GM23338 (cell line): ENCODE measurements around the gene ERF. TPM values are rescaled to one million over a fixed set of nuclear protein-coding genes. Genes with fewer than 3 reads are reported as not detected.

Experiments
- ATAC-seq: fragments of 200-7000 bp; cut with Tn5 transposase; 3 replicates; pipeline ENCODE4 v1.9.1; 2020
- DNase-seq: peaks from one replicate; pipeline ENCODE4 v3.0.0-alpha.2; 2015; ENCODE audit warnings: low spot score
- H2AFZ ChIP-seq: fragments of 200-600 bp; sonication (generic); 2 replicates; pipeline ENCODE4 v1.8.0; 2016; ENCODE audit warnings: antibody characterized with exemption, mild to moderate bottlenecking, moderate library complexity
- H3F3A ChIP-seq: fragments of 200-600 bp; sonication (generic); replicated peaks from 2 replicates; pipeline ENCODE4 v1.8.0; 2017; ENCODE audit warnings: antibody characterized with exemption, mixed run types, low read depth
- H3K27ac ChIP-seq: fragments of 200-600 bp; sonication (generic); 2 replicates; pipeline ENCODE4 v1.6.1; 2016; ENCODE audit warnings: low read depth
- H3K27me3 ChIP-seq: fragments of 200-600 bp; sonication (generic); 2 replicates; pipeline ENCODE4 v1.8.0; 2016; ENCODE audit warnings: mild to moderate bottlenecking, mixed run types, moderate library complexity; ENCODE audit not compliant: insufficient read depth
- H3K36me3 ChIP-seq: fragments of 200-600 bp; sonication (generic); 2 replicates; pipeline ENCODE4 v1.8.0; 2016; ENCODE audit warnings: mild to moderate bottlenecking; ENCODE audit not compliant: insufficient read depth
- H3K4me1 ChIP-seq: fragments of 200-600 bp; sonication (generic); 2 replicates; pipeline ENCODE4 v1.8.0; 2016; ENCODE audit warnings: mild to moderate bottlenecking, moderate library complexity; ENCODE audit not compliant: insufficient read depth
- H3K4me2 ChIP-seq: fragments of 200-600 bp; sonication (generic); 2 replicates; pipeline ENCODE4 v1.7.1; 2017; ENCODE audit warnings: mixed run types
- H3K4me3 ChIP-seq: fragments of 200-600 bp; sonication (generic); 2 replicates; pipeline ENCODE4 v1.6.1; 2016; ENCODE audit warnings: mixed run types
- H3K79me2 ChIP-seq: fragments of 200-600 bp; sonication (generic); replicated peaks from 2 replicates; pipeline ENCODE4 v1.8.0; 2017; ENCODE audit warnings: mild to moderate bottlenecking; ENCODE audit not compliant: insufficient read depth
- H3K9me2 ChIP-seq: fragments of 200-600 bp; sonication (generic); 2 replicates; pipeline ENCODE4 v1.8.0; 2017; ENCODE audit not compliant: insufficient read depth
- H4K20me1 ChIP-seq: fragments of 200-600 bp; sonication (generic); replicated peaks from 2 replicates; pipeline ENCODE4 v1.8.0; 2017; ENCODE audit warnings: mild to moderate bottlenecking; ENCODE audit not compliant: insufficient read depth
- H3K27ac Mint-ChIP-seq: 2 replicates; pipeline ENCODE4 v1.8.0; 2020; ENCODE audit warnings: inconsistent platforms, mild to moderate bottlenecking, moderate library complexity, mixed read lengths
- H3K27me3 Mint-ChIP-seq: 3 replicates; pipeline ENCODE4 v1.8.0; 2022; ENCODE audit warnings: low read depth, mild to moderate bottlenecking, moderate library complexity, mixed read lengths, inconsistent platforms; ENCODE audit not compliant: insufficient read depth, poor library complexity
- H3K36me3 Mint-ChIP-seq: 3 replicates; pipeline ENCODE4 v1.8.0; 2021; ENCODE audit warnings: low read depth, mild to moderate bottlenecking, inconsistent platforms, moderate library complexity, mixed read lengths
- H3K4me1 Mint-ChIP-seq: 3 replicates; pipeline ENCODE4 v1.8.0; 2020; ENCODE audit warnings: mild to moderate bottlenecking, inconsistent platforms, mixed read lengths
- H3K4me3 Mint-ChIP-seq: 3 replicates; pipeline ENCODE4 v1.8.0; 2021; ENCODE audit warnings: moderate library complexity, mild to moderate bottlenecking, inconsistent platforms, mixed read lengths
- H3K9me3 Mint-ChIP-seq: 3 replicates; pipeline ENCODE4 v1.8.0; 2020; ENCODE audit warnings: moderate library complexity, mild to moderate bottlenecking, inconsistent platforms, mixed read lengths
- EZH2 ChIP-seq: fragments of 200-600 bp; sonication (generic); IDR thresholded peaks from one replicate; pipeline ENCODE4 v1.8.0; 2017; ENCODE audit warnings: antibody characterized with exemption, mild to moderate bottlenecking, low read depth; ENCODE audit not compliant: unreplicated experiment
- JUNB ChIP-seq: IDR thresholded peaks from one replicate; pipeline ENCODE4 v1.6.1; 2016; ENCODE audit warnings: antibody characterized with exemption; ENCODE audit not compliant: unreplicated experiment
- NANOG ChIP-seq: IDR thresholded peaks from 2 replicates; pipeline ENCODE4 v1.6.1; 2016; ENCODE audit warnings: antibody characterized with exemption, borderline replicate concordance
- POLR2AphosphoS5 ChIP-seq: IDR thresholded peaks from 2 replicates; pipeline ENCODE4 v1.6.1; 2016; ENCODE audit warnings: antibody characterized with exemption, low read depth
- STAT1 ChIP-seq: IDR thresholded peaks from one replicate; pipeline ENCODE4 v1.6.1; 2016; ENCODE audit warnings: antibody characterized with exemption; ENCODE audit not compliant: unreplicated experiment
- ZNF331 ChIP-seq: fragments of 250-450 bp; sonication (Bioruptor Pico); IDR thresholded peaks from 2 replicates; pipeline ENCODE4 v1.5.0; 2020; ENCODE audit warnings: low read depth, mild to moderate bottlenecking, moderate library complexity
- polyA plus RNA-seq: library from polyadenylated mRNA; unstranded; fragments of >200 nt; fragmentation: Nextera tagmentation; extraction: Ambion mirVana; gene quantifications from 2 replicates; pipeline ENCODE4 v1.2.1, GENCODE V29; 2016
- total RNA-seq: library from RNA; depleted of rRNA; stranded (reverse); fragments of >200 nt; shearing (Covaris generic); gene quantifications from 2 replicates; pipeline ENCODE4 v1.2.3, GENCODE V29; 2014
- TF ChIP-seq, protein P1 (sequence below): IDR thresholded peaks from one replicate; pipeline ENCODE4 v1.6.1; 2018; ENCODE audit warnings: antibody characterized with exemption; ENCODE audit not compliant: unreplicated experiment
- TF ChIP-seq, protein P2 (sequence below), 2 experiments: fragments of 200-600 bp in 1 of 2; sonication (generic) in 1 of 2; conservative IDR thresholded peaks; 2 replicates each; pipeline versions ENCODE4 v1.5.1 to v1.6.1; 2016 to 2017; ENCODE audit warnings: antibody characterized with exemption in 2 of 2, low read depth in 2 of 2, mild to moderate bottlenecking in 2 of 2, moderate library complexity in 1 of 2
- TF ChIP-seq, protein P3 (sequence below): IDR thresholded peaks from 2 replicates; pipeline ENCODE4 v1.6.1; 2016; ENCODE audit warnings: antibody characterized with exemption
- TF ChIP-seq, protein P4 (sequence below): fragments of 250-450 bp; sonication (Bioruptor Pico); IDR thresholded peaks from 2 replicates; pipeline ENCODE4 v1.5.0; 2020; ENCODE audit warnings: mild to moderate bottlenecking, moderate library complexity

ERF gene
- total and polyA plus RNA-seq, 2 experiments from 2014 or later, result 29.4 to 49.4 TPM

DNA sequence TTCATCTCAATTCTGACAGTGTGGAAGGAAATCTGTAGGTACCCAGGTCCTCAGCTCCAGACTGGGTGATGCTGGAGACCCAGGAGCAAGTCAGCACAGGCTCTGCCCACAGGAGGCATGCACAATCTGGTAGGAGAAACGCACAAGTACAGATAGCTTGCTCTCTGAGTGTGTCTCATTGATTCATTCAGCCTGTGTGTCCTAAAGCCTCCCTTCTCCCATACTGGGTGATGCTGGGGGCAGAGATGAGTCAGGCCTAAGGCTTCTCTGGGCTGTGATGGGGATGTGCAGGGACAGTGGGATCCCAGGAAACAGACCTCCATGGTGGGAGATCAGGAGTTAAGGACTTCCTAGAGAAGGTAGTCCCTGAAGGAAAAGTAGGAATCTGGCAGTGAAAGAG lies 28.0 kb downstream of the ERF start:
- Histone ChIP-seq H3K4me1 (no peaks in the 10 kb centered on the region), H3K79me2 (peaks cover 11% of the 10 kb centered on the region), H3K27me3 (no peaks in the 10 kb centered on the region), H3K9me2 (no peaks in the 10 kb centered on the region), H2AFZ (no peak overlapping the region), H3K36me3 (no peaks in the 10 kb centered on the region), H3K27ac (no peak overlapping the region), H3F3A (peaks cover 11% of the 10 kb centered on the region; the same call in 1 of the 2 replicates), H4K20me1 (peaks cover 20% of the 10 kb centered on the region), H3K4me2 (no peak overlapping the region), H3K4me3 (no peak overlapping the region)
- no peaks in the 10 kb centered on the region; the same call in 2 of the 3 replicates for H3K9me3 Mint-ChIP-seq
- no peak overlapping the region; the same call in 2 of the 3 replicates for H3K4me3 Mint-ChIP-seq
- H3K4me1 Mint-ChIP-seq, result no peaks in the 10 kb centered on the region
- peaks cover 3% of the 10 kb centered on the region for H3K27me3 Mint-ChIP-seq
- no peak overlapping the region for H3K27ac Mint-ChIP-seq
- H3K36me3 Mint-ChIP-seq, result peaks cover 65% of the 10 kb centered on the region
- ATAC-seq (no peak), DNase-seq (no peak)
- TF ChIP-seq JUNB (no peak), NANOG (no peak), EZH2 (no peak), ZNF331 (no peak), POLR2AphosphoS5 (no peak), STAT1 (no peak)
- TF ChIP-seq, protein P1, sequence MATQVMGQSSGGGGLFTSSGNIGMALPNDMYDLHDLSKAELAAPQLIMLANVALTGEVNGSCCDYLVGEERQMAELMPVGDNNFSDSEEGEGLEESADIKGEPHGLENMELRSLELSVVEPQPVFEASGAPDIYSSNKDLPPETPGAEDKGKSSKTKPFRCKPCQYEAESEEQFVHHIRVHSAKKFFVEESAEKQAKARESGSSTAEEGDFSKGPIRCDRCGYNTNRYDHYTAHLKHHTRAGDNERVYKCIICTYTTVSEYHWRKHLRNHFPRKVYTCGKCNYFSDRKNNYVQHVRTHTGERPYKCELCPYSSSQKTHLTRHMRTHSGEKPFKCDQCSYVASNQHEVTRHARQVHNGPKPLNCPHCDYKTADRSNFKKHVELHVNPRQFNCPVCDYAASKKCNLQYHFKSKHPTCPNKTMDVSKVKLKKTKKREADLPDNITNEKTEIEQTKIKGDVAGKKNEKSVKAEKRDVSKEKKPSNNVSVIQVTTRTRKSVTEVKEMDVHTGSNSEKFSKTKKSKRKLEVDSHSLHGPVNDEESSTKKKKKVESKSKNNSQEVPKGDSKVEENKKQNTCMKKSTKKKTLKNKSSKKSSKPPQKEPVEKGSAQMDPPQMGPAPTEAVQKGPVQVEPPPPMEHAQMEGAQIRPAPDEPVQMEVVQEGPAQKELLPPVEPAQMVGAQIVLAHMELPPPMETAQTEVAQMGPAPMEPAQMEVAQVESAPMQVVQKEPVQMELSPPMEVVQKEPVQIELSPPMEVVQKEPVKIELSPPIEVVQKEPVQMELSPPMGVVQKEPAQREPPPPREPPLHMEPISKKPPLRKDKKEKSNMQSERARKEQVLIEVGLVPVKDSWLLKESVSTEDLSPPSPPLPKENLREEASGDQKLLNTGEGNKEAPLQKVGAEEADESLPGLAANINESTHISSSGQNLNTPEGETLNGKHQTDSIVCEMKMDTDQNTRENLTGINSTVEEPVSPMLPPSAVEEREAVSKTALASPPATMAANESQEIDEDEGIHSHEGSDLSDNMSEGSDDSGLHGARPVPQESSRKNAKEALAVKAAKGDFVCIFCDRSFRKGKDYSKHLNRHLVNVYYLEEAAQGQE, result no peak
- TF ChIP-seq, protein P2, sequence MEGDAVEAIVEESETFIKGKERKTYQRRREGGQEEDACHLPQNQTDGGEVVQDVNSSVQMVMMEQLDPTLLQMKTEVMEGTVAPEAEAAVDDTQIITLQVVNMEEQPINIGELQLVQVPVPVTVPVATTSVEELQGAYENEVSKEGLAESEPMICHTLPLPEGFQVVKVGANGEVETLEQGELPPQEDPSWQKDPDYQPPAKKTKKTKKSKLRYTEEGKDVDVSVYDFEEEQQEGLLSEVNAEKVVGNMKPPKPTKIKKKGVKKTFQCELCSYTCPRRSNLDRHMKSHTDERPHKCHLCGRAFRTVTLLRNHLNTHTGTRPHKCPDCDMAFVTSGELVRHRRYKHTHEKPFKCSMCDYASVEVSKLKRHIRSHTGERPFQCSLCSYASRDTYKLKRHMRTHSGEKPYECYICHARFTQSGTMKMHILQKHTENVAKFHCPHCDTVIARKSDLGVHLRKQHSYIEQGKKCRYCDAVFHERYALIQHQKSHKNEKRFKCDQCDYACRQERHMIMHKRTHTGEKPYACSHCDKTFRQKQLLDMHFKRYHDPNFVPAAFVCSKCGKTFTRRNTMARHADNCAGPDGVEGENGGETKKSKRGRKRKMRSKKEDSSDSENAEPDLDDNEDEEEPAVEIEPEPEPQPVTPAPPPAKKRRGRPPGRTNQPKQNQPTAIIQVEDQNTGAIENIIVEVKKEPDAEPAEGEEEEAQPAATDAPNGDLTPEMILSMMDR (conservative IDR thresholded peaks at IDR 0.05; ENCODE audit: low read depth in 2 of 2), result no peak
- TF ChIP-seq, protein P3, sequence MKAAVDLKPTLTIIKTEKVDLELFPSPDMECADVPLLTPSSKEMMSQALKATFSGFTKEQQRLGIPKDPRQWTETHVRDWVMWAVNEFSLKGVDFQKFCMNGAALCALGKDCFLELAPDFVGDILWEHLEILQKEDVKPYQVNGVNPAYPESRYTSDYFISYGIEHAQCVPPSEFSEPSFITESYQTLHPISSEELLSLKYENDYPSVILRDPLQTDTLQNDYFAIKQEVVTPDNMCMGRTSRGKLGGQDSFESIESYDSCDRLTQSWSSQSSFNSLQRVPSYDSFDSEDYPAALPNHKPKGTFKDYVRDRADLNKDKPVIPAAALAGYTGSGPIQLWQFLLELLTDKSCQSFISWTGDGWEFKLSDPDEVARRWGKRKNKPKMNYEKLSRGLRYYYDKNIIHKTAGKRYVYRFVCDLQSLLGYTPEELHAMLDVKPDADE, result no peak

DNA sequence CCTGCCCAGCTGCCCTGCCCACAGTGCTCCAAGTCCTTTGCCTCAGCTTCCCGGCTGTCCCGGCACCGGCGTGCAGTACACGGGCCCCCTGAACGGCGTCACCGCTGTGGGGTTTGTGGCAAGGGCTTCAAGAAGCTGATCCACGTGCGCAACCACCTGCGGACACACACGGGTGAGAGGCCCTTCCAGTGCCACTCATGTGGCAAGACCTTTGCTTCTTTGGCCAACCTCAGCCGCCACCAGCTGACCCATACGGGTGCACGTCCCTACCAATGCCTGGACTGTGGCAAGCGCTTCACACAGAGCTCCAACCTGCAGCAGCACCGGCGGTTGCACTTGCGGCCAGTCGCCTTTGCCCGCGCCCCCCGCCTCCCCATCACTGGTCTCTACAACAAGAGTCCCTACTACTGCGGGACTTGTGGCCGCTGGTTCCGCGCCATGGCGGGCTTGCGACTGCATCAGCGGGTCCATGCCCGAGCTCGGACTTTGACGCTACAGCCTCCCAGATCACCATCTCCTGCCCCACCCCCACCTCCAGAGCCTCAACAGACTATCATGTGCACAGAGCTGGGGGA lies 29.1 kb downstream of the ERF start:
- Mint-ChIP-seq H3K27me3 (peaks cover 7% of the 10 kb centered on the region), H3K9me3 (no peaks in the 10 kb centered on the region), H3K4me3 (no peak overlapping the region), H3K4me1 (peaks cover 2% of the 10 kb centered on the region), H3K36me3 (peaks cover 54% of the 10 kb centered on the region), H3K27ac (no peak overlapping the region)
- Histone ChIP-seq H4K20me1 (peaks cover 16% of the 10 kb centered on the region), H3K4me3 (no peak overlapping the region), H3K4me1 (no peaks in the 10 kb centered on the region), H2AFZ (no peak overlapping the region), H3K79me2 (peaks cover 22% of the 10 kb centered on the region), H3K27ac (no peak overlapping the region), H3K4me2 (no peak overlapping the region), H3K27me3 (no peaks in the 10 kb centered on the region), H3F3A (peaks cover 4% of the 10 kb centered on the region), H3K36me3 (no peaks in the 10 kb centered on the region), H3K9me2 (no peaks in the 10 kb centered on the region)
- no peak for DNase-seq
- no peak for ATAC-seq
- TF ChIP-seq, protein P4, sequence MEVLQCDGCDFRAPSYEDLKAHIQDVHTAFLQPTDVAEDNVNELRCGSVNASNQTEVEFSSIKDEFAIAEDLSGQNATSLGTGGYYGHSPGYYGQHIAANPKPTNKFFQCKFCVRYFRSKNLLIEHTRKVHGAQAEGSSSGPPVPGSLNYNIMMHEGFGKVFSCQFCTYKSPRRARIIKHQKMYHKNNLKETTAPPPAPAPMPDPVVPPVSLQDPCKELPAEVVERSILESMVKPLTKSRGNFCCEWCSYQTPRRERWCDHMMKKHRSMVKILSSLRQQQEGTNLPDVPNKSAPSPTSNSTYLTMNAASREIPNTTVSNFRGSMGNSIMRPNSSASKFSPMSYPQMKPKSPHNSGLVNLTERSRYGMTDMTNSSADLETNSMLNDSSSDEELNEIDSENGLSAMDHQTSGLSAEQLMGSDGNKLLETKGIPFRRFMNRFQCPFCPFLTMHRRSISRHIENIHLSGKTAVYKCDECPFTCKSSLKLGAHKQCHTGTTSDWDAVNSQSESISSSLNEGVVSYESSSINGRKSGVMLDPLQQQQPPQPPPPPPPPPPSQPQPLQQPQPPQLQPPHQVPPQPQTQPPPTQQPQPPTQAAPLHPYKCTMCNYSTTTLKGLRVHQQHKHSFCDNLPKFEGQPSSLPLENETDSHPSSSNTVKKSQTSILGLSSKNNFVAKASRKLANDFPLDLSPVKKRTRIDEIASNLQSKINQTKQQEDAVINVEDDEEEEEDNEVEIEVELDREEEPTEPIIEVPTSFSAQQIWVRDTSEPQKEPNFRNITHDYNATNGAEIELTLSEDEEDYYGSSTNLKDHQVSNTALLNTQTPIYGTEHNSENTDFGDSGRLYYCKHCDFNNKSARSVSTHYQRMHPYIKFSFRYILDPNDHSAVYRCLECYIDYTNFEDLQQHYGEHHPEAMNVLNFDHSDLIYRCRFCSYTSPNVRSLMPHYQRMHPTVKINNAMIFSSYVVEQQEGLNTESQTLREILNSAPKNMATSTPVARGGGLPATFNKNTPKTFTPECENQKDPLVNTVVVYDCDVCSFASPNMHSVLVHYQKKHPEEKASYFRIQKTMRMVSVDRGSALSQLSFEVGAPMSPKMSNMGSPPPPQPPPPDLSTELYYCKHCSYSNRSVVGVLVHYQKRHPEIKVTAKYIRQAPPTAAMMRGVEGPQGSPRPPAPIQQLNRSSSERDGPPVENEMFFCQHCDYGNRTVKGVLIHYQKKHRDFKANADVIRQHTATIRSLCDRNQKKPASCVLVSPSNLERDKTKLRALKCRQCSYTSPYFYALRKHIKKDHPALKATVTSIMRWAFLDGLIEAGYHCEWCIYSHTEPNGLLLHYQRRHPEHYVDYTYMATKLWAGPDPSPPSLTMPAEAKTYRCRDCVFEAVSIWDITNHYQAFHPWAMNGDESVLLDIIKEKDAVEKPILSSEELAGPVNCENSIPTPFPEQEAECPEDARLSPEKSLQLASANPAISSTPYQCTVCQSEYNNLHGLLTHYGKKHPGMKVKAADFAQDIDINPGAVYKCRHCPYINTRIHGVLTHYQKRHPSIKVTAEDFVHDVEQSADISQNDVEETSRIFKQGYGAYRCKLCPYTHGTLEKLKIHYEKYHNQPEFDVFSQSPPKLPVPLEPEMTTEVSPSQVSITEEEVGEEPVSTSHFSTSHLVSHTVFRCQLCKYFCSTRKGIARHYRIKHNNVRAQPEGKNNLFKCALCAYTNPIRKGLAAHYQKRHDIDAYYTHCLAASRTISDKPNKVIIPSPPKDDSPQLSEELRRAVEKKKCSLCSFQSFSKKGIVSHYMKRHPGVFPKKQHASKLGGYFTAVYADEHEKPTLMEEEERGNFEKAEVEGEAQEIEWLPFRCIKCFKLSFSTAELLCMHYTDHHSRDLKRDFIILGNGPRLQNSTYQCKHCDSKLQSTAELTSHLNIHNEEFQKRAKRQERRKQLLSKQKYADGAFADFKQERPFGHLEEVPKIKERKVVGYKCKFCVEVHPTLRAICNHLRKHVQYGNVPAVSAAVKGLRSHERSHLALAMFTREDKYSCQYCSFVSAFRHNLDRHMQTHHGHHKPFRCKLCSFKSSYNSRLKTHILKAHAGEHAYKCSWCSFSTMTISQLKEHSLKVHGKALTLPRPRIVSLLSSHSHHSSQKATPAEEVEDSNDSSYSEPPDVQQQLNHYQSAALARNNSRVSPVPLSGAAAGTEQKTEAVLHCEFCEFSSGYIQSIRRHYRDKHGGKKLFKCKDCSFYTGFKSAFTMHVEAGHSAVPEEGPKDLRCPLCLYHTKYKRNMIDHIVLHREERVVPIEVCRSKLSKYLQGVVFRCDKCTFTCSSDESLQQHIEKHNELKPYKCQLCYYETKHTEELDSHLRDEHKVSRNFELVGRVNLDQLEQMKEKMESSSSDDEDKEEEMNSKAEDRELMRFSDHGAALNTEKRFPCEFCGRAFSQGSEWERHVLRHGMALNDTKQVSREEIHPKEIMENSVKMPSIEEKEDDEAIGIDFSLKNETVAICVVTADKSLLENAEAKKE (CRISPR knock-in tag), result no peak
